HG03460 (cell line): ENCODE measurements around the gene MOB3A.

Experiments
- ATAC-seq: cut with Tn5 transposase; IDR thresholded peaks from one replicate; pipeline ENCODE4 v1.9.1; 2021; ENCODE audit not compliant: unreplicated experiment

The MOB3A gene

GRCh38 chr19:2126879-2127518 lies 30.9 kb upstream of the MOB3A start:
- ATAC-seq, result no peak

GRCh38 chr19:2123682-2124387 lies 27.7 kb upstream of the MOB3A start:
- no peak for ATAC-seq

DNA sequence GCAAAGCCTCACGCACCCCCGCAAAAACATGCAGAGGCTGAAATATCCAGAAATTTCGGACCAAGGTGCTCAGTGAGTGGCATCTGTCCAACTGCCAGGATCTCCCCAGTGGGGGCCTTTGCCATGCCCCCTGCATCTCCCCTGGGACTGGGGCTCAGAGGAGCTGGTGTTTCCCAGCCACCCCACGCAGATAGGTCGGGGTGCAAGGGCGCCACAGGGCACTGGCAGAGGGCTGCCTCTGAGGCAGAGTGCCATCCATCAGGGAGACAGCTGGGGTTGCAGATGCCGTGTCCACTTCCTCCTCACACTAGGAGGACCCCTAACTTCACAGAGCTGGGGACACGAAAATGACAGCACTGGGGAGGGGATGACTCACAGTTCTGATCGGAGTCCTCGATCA lies 26.9 kb upstream of the MOB3A start:
- no peak for ATAC-seq

DNA sequence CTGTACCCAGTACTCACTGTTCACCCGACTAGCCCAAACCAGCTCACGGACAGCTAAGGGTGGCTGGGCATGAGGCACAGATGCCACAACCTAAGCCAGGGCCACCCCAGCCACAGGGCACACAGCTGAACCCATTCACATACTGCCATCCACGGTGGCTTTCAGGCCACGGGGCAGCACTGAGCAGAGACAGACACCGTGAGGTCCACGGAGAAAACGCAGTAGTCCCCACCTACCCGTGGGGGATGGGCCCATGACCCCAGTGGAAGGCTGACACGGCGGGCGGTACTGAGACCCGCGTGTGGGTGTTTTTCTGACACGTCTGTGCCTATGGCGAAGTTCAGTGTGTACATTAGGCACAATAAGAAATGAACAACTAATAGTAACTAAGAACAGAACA lies 26.1 kb upstream of the MOB3A start:
- ATAC-seq, result no peak

DNA sequence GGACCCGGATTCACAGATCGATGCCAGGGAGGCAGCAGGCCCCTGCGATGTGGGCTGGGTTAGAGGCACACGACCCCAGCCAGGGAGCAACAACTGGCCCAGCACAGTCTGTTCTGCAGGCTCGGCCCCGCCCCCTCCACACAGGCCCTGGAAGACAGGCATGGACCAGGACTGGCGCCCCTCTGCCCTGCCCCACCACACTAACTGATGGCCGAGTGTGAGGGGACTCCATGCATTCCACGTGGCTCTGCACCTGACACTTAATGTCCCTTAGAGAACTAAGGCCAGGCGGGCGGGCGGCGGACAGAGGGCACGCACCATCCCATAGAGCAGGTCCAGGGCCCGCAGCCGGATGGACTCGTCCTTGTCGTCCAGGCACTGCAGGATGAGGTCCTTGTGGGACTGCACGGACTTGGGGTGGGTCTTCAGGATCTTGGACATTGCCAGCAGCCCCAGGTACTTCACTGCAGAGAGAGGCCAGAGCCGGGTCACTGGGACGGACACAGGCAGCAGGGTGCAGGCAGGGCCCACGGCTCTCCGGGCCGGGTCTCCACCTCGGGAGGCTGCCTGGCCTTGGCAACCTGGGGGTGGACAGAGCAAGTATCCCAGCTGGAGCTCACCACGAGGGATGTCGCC lies 25.4 kb upstream of the MOB3A start:
- ATAC-seq, result no peak

DNA sequence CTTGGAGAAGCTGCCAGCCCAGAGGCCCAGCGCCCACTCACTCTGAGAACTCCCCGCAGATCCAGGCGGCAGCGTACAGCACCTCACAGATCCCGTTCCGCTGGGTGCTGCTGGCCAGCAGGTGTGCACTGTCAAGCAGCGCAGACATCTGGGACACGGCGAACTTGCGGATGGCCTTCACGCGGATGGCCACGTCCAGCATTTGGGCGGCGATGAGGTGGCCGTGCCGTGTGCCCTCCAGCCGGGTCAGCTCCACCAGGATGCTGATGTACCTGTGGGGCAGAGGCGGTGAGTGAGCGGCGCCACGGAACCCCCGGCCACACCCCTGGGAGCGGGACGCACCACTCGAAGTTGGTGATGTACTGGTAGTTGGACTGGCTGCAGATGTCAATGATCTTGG lies 24.7 kb upstream of the MOB3A start:
- ATAC-seq, result no peak

- ATAC-seq, result no peak
Observed at GRCh38 chr19:2119921-2120785, 24.0 kb upstream of the MOB3A start.

DNA sequence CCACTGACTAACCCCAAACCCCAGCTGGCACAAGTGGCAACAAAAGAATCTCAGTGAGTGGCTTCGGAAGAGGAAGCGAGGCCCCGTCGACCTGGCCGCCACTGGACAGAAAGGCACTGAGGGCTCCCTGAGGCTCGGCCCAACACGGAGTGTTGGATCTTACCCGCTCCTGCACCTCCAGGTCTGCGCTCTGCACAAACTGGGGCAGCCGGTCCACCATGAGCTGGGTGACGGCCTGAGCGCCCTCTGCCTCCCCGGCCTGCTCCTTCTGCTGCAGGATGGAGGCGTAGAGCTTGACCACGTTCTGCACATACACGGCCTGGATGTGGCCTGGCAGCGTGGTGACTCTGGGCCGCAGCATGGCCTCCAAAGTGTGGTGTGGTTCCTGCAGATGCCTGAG lies 22.3 kb upstream of the MOB3A start:
- no peak for ATAC-seq

- no peak for ATAC-seq
Observed at GRCh38 chr19:2117215-2117960, 21.3 kb upstream of the MOB3A start.

- no peak for ATAC-seq
Observed at GRCh38 chr19:2116507-2116906, 20.4 kb upstream of the MOB3A start.

DNA sequence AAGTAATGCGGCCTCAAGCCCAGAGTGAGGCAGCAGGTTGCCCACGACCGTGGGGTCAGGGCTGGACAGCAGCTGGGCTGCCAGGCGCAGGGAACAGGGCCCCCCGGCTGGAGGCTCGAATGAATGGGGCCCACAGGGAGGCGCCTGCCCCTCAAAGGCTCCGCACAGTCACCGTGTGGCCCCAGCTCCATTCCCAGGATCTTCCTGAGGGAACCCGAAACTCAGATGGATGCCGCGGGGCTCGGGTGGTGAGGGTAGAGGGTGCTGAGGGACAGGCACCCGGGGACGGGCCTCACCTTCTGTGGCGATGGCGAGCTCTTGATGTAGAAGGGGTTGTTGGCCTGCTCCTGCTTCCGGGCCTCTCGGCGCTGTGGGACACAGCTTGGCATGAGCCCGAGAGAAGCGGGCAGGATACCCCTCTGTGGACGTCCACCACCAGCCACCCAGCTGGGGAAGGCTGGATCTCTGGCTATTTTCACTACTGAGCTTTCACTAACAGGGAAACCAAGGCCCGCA lies 19.8 kb upstream of the MOB3A start:
- ATAC-seq, result no peak

DNA sequence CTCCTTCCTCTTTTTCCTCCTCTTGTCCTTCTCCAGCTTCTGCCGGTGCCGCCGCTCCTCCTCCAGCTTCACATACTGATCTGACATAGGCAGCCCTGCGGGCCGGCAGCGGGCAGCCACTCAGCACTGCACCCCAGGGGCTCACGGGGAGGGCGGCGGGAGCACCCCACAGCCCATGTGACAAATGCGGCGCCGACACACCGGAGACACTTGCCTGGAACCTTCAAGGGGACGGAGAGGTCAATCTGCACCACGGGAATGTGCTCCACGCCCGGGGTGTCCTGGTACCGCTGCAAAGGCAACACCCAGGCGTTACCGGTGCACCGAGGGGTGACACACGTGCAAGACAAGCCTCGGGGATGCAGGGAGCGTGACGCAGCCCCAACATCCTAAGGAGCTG lies 19.2 kb upstream of the MOB3A start:
- ATAC-seq, result no peak

GRCh38 chr19:2114821-2115220 lies 18.7 kb upstream of the MOB3A start:
- ATAC-seq, result no peak

GRCh38 chr19:2114218-2114617 lies 18.1 kb upstream of the MOB3A start:
- ATAC-seq, result no peak

GRCh38 chr19:2113439-2114211 lies 17.5 kb upstream of the MOB3A start:
- no peak for ATAC-seq

GRCh38 chr19:2112516-2113320 lies 16.6 kb upstream of the MOB3A start:
- no peak for ATAC-seq

DNA sequence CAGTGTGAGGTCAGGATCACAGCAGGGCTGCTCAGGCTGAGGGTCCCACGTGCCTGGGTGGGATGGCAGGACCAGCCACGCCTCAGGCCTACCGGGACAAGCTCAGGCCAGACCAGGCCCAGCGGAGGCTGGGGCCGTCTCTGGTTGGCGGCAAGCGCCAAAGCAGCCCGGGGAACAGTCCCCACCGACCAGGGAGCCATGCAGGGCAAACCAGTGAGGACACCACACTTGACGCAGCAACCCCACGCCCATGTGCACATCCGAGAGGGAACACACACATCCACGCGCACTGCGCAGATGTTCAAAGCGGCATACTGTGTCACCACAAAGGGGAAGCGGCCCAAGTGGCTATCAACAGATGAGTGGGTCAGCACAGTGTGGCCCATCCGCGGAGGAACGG lies 15.8 kb upstream of the MOB3A start:
- ATAC-seq, result no peak

GRCh38 chr19:2111425-2111824 lies 15.3 kb upstream of the MOB3A start:
- ATAC-seq, result no peak

DNA sequence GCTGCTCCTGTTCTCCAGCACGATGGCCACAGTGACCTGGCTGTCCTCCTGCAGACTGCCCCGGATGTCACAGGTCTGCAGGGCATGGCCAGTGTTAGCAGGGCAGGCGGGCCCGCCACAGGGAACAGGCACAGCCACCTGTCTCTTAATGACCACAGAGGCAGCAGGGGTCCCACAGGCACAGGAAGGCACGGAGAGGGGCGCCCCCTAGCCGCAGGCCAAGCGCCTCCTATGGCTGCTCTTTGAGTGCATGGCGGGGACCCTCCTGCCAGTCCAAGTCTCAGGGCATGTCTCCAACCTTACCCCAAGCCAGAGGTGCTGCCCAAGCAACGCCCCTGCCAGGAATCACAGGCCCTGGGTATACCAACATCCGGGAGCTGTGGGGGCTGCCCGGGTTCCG lies 14.7 kb upstream of the MOB3A start:
- no peak for ATAC-seq
